PC-9 (cell line): Measurements from ENCODE around the gene UBA1. TPM values are rescaled to one million over a fixed set of nuclear protein-coding genes. Genes with fewer than 3 reads are reported as not detected.

ENCODE experiments used
- BruUV-seq: library from RNA; stranded (reverse); fragments of 400-500 nt; replicated peaks from 2 replicates; lab custom pipeline; 2021; lab: Mats Ljungman, UMichigan
- CTCF ChIA-PET: fragments of 300-600 bp; sonication (Branson Sonifier 250); formaldehyde crosslinking; loops from one replicate; lab custom pipeline; 2022; ENCODE audit warnings: antibody characterized with exemption; lab: Charles Lee
- POLR2A ChIA-PET: fragments of 300-600 bp; sonication (Branson Sonifier 250); formaldehyde crosslinking; loops from one replicate; lab custom pipeline; 2022; ENCODE audit warnings: antibody characterized with exemption; ENCODE audit not compliant: unreplicated experiment; lab: Charles Lee
- DNase-seq, 2 experiments: peaks; one replicate each; pipeline versions ENCODE4 v3.0.0 to v3.0.0-alpha.2; 2015 to 2022; ENCODE audit warnings: mixed read lengths in 1 of 2
- H2AFZ ChIP-seq: fragments of 200-600 bp; sonication (generic); 2 replicates; pipeline ENCODE4 v1.8.1; 2017; ENCODE audit warnings: antibody characterized with exemption
- H3F3A ChIP-seq: fragments of 200-600 bp; sonication (generic); 2 replicates; pipeline ENCODE4 v1.8.1; 2017; ENCODE audit warnings: antibody characterized with exemption, mild to moderate bottlenecking, low read depth; ENCODE audit not compliant: insufficient read depth
- H3K27ac ChIP-seq: fragments of 200-600 bp; sonication (generic); 2 replicates; pipeline ENCODE4 v1.6.1; 2016; ENCODE audit warnings: mixed run types
- H3K27me3 ChIP-seq: fragments of 200-600 bp; sonication (generic); 2 replicates; pipeline ENCODE4 v1.6.1; 2016; ENCODE audit warnings: low read depth, mixed run types; ENCODE audit not compliant: insufficient read depth
- H3K36me3 ChIP-seq: fragments of 200-600 bp; sonication (generic); 2 replicates; pipeline ENCODE4 v1.6.1; 2016; ENCODE audit warnings: low read depth, mixed run types
- H3K4me1 ChIP-seq: fragments of 200-600 bp; sonication (generic); replicated peaks from 2 replicates; pipeline ENCODE4 v1.6.1; 2016; ENCODE audit warnings: mixed run types; ENCODE audit not compliant: insufficient read depth
- H3K4me2 ChIP-seq: fragments of 200-600 bp; sonication (generic); 2 replicates; pipeline ENCODE4 v1.6.1; 2017; ENCODE audit warnings: mixed run types
- H3K4me3 ChIP-seq: fragments of 200-600 bp; sonication (generic); 2 replicates; pipeline ENCODE4 v1.6.1; 2016; ENCODE audit warnings: mixed run types
- H3K79me2 ChIP-seq: fragments of 200-600 bp; sonication (generic); 2 replicates; pipeline ENCODE4 v1.6.1; 2017; ENCODE audit warnings: low read depth, mixed run types
- H3K9me2 ChIP-seq: fragments of 200-600 bp; sonication (generic); 2 replicates; pipeline ENCODE4 v1.8.1; 2017; ENCODE audit warnings: mild to moderate bottlenecking; ENCODE audit not compliant: insufficient read depth
- H3K9me3 ChIP-seq: fragments of 200-600 bp; sonication (generic); 2 replicates; pipeline ENCODE4 v1.8.1; 2016; ENCODE audit warnings: low read depth; ENCODE audit not compliant: insufficient read depth
- H4K20me1 ChIP-seq: fragments of 200-600 bp; sonication (generic); 2 replicates; pipeline ENCODE4 v1.8.1; 2017; ENCODE audit not compliant: insufficient read depth
- EZH2 ChIP-seq: fragments of 200-600 bp; sonication (generic); IDR thresholded peaks from 2 replicates; pipeline ENCODE4 v1.8.0; 2017; ENCODE audit warnings: antibody characterized with exemption, low read depth
- intact Hi-C: fragments of 100-400 bp; cut with micrococcal nuclease; formaldehyde crosslinking; loops from one replicate; pipeline ENCODE4 v1.10.0; 2022; ENCODE audit not compliant: unreplicated experiment
- total RNA-seq: library from RNA; stranded (reverse); gene quantifications from 2 replicates; pipeline ENCODE4 v1.2.3, GENCODE V29; 2021
- TF ChIP-seq, protein P1 (sequence below): fragments of 200-600 bp; sonication (generic); conservative IDR thresholded peaks from 2 replicates; pipeline ENCODE4 v1.6.1; 2017; ENCODE audit warnings: mixed run types, antibody characterized with exemption, mild to moderate bottlenecking, moderate library complexity

The UBA1 gene
- total RNA-seq, 1 experiment from 2014 or later, result 126 TPM

DNA sequence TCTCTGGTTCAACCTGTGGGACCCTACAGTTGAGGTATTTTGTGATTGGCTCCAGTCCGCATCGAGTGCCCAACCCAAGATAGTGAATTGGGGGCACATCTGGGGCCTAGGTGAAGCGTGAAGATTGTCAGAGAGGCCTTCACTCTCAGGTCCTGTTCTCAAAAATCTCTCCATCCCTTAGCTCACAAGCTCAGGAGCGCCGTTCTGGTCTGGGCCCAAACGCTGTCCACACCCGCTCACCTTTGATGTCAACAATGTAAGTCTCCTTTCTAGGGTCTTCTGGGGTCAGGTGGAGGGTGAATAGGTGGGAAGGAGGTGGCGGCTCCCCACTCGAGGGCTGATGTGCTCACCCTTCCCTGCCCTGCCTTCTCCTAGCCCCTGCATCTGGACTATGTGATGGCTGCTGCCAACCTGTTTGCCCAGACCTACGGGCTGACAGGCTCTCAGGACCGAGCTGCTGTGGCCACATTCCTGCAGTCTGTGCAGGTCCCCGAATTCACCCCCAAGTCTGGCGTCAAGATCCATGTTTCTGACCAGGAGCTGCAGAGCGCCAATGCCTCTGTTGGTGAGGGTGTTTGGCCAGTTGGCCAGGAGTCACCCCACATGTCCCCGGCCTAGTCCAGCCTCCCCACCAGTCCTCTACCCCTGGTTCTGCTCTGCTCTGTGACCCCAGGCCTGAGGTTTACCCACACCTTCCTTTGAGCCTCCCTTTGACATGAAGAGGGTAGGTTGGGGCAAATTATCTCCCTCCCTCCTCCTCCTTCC lies 17.2 kb downstream of the UBA1 start:
- Histone ChIP-seq H3K4me3 (no peak overlapping the region), H3K27me3 (no peaks in the 10 kb centered on the region), H3F3A (no peaks in the 10 kb centered on the region), H4K20me1 (no peaks in the 10 kb centered on the region), H3K27ac (no peak overlapping the region), H3K9me3 (no peaks in the 10 kb centered on the region), H3K36me3 (no peaks in the 10 kb centered on the region), H2AFZ (no peak overlapping the region), H3K9me2 (no peaks in the 10 kb centered on the region), H3K4me2 (no peak overlapping the region), H3K79me2 (no peaks in the 10 kb centered on the region), H3K4me1 (no peaks in the 10 kb centered on the region)
- no TSS peak for BruUV-seq
- DNase-seq, result no peak
- intact Hi-C loops, result no loop called here
- ChIA-PET CTCF (no interaction called here), POLR2A (no interaction called here)
- no peak for TF ChIP-seq EZH2
- TF ChIP-seq, protein P1, sequence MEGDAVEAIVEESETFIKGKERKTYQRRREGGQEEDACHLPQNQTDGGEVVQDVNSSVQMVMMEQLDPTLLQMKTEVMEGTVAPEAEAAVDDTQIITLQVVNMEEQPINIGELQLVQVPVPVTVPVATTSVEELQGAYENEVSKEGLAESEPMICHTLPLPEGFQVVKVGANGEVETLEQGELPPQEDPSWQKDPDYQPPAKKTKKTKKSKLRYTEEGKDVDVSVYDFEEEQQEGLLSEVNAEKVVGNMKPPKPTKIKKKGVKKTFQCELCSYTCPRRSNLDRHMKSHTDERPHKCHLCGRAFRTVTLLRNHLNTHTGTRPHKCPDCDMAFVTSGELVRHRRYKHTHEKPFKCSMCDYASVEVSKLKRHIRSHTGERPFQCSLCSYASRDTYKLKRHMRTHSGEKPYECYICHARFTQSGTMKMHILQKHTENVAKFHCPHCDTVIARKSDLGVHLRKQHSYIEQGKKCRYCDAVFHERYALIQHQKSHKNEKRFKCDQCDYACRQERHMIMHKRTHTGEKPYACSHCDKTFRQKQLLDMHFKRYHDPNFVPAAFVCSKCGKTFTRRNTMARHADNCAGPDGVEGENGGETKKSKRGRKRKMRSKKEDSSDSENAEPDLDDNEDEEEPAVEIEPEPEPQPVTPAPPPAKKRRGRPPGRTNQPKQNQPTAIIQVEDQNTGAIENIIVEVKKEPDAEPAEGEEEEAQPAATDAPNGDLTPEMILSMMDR, result no peak

DNA sequence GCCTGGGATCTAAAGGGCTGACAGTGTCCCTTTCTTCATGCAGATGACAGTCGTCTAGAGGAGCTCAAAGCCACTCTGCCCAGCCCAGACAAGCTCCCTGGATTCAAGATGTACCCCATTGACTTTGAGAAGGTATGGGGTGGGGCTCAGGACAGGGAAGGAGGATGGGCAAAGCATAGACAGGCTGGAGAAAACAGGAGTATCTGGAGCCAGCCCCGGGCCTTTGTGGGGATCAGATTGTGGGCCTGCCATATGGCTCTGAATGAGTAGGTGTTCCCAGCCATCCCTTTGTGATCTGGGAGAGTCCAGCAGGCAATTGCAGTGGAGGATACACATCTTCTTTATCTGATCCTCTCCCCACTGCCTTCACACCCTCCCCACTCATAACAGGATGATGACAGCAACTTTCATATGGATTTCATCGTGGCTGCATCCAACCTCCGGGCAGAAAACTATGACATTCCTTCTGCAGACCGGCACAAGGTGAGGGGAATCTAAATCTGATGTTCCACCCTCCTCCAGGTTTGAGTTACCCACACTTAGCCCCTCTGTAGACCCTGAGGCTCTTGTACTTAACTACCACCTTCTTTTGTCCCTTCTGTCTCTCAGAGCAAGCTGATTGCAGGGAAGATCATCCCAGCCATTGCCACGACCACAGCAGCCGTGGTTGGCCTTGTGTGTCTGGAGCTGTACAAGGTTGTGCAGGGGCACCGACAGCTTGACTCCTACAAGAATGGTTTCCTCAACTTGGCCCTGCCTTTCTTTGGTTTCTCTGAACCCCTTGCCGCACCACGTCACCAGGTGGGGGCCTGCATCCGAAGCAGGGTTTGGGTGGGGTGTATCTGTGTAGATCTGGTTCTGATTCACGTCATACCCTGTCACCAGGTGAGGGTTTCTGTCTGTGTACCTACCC lies 19.0 kb downstream of the UBA1 start:
- Histone ChIP-seq H3K9me2 (no peaks in the 10 kb centered on the region), H3K9me3 (no peaks in the 10 kb centered on the region), H3K4me2 (no peak overlapping the region), H3K4me1 (peaks cover 11% of the 10 kb centered on the region), H3F3A (peaks cover 9% of the 10 kb centered on the region), H3K79me2 (no peaks in the 10 kb centered on the region), H4K20me1 (no peaks in the 10 kb centered on the region), H3K27me3 (no peaks in the 10 kb centered on the region), H3K36me3 (no peaks in the 10 kb centered on the region), H2AFZ (no peak overlapping the region), H3K4me3 (no peak overlapping the region), H3K27ac (no peak overlapping the region)
- no peak for TF ChIP-seq EZH2
- ChIA-PET POLR2A (interaction anchor here (0.6 kb wide), 1 partner anchor 136 kb away, joined by 4 read pairs; no protein-coding TSS in a partner anchor), CTCF (no interaction called here)
- no peak for DNase-seq
- intact Hi-C loops, result no loop called here
- no TSS peak for BruUV-seq

DNA sequence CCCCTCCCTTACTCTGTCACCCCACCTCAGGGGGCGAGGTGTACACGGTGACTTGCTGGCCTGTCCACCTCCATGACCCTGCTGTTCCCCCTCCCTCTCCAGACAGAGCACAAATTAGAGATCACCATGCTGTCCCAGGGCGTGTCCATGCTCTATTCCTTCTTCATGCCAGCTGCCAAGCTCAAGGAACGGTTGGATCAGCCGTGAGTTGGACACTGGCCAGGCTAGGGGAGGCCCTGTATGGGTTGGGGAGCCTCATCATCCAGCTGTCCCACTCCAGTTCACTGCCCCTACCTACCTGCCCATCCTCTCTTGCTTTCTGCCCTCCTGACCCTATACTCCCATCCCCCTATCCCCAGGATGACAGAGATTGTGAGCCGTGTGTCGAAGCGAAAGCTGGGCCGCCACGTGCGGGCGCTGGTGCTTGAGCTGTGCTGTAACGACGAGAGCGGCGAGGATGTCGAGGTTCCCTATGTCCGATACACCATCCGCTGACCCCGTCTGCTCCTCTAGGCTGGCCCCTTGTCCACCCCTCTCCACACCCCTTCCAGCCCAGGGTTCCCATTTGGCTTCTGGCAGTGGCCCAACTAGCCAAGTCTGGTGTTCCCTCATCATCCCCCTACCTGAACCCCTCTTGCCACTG lies 20.9 kb downstream of the UBA1 start:
- no peak overlapping the region for H2AFZ ChIP-seq
- no peak overlapping the region for H3K27ac ChIP-seq
- H3K4me2 ChIP-seq, result no peak overlapping the region
- peaks cover 7% of the 10 kb centered on the region for H3K79me2 ChIP-seq
- no TSS peak for BruUV-seq
- peaks cover 11% of the 10 kb centered on the region for H3K4me1 ChIP-seq
- H3K4me3 ChIP-seq, result no peak overlapping the region
- H3K36me3 ChIP-seq, result no peaks in the 10 kb centered on the region
- intact Hi-C loops, result loop anchor here (5.0 kb wide), 3 partner anchors 83 to 148 kb away; no protein-coding TSS in a partner anchor
- DNase-seq, result no peak
- H3K9me3 ChIP-seq, result no peaks in the 10 kb centered on the region
- ChIA-PET CTCF (no interaction called here), POLR2A (no interaction called here)
- TF ChIP-seq, protein P1, result no peak
- no peak for TF ChIP-seq EZH2
- no peaks in the 10 kb centered on the region for H3K27me3 ChIP-seq
- H3K9me2 ChIP-seq, result no peaks in the 10 kb centered on the region
- no peaks in the 10 kb centered on the region for H4K20me1 ChIP-seq
- H3F3A ChIP-seq, result peaks cover 9% of the 10 kb centered on the region
